GM11168 (cell line): ENCODE results near the gene KCNJ15.
"Not testable (repeated sequence)": the region's sequence is repeated elsewhere in the genome, so short reads cannot be mapped to it uniquely, and the experiment has no call there.

Experiments
- in situ Hi-C: fragments of 300-500 bp; cut with MboI; formaldehyde crosslinking; loops from one replicate; pipeline ENCODE4 v1.12.0; 2022; ENCODE audit warnings: low sequenced_read_pairs; ENCODE audit not compliant: unreplicated experiment

Gene KCNJ15

DNA sequence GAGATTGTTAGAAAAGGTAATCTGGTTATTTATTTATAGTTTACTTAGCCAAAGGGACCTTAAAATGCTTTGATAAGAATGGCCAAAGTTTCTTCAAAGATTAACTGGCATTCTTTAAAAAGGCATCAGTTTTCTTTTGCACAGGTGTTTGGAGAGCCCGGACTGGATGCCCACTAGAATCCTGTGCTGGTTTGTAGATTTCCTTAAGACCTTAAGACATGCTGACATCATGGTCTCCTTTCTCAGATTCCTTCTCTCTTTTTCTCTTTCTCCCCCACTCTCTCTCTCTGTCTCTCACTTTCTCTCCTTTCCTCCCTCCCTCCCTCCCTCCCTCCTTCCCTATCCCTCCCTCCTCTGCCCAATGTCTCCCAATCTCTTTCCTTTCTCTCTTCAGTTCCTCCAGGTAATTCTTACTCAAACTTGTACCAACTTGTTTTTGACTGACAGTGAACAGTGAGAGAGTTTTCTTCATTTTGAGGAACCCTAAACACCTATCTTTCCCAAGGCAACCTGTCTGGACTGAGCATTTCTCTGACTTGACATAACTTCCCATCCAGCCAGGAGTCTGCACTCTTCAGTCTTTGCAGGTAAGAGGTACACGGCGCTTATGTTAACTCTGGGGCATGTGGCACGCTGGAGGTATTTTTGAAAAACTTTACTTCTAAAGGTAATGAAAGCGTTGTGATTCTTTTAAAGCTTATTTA, at the start of gene KCNJ15:
KCNJ15 (plus strand) TSS at position 393 of the 704 bp plus-strand sequence. CDS start 42,271 bp downstream, outside the sequence.
- in situ Hi-C loops: no loop called here

DNA sequence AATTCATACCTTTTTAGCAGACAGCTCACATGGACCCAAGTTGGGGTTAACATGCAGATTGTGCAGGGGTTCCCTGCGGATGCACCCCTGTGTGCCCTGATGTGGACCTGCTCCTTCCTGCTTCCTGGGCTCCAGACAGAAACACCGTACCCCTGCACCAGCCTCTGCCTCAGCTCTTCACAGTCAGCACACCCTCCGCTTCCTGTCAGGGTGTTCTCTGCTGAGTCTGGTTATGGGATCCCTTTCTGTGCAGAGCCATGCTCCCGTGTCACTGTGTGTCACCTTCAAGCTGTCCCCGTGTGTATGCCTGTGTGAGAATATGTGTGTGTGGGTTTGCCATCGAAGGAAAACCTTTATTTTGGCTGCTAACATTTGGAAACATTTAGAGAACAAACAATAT, 48.7 kb upstream of the KCNJ15 start:
- in situ Hi-C loops: no loop called here

DNA sequence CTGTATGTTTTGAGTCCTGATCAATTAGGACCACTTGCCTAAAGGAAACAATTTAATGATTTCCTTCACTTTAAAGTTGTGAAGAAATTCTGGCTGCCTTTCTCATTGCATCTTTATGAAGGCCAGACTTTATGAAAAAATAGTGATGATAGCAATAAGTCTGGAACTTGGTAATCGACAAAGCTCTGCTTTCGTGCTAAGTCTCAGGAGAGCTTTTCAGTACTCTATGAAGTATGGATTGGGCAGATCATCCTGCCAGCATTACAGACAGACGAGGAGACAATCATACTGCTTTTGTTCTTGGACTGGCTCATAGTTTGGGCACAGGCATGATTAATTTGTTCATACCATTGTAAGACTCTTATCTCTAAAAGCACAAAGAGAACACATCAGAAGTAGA, 45.5 kb upstream of the KCNJ15 start:
- in situ Hi-C loops: loop anchor here (10.0 kb wide), 1 partner anchor 153 kb away; no protein-coding TSS in a partner anchor

DNA sequence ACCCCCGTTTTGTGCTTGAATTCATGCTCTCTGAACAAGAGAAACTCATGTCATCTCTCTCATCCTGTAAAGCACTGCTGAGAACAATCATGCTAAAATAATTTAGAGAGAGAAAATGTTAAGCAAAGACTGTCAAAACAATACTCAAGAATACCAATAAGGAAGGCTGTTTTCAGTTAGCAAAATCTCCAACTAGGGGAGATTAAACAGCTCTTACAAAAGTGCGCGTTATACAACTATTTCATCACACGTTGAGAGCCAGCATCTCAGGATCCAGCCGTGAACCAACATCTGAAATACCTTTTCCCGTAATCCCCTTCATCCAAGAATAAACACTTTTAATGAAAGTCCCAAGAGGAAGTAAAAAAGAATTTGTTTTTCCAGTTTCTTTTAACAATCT, 44.1 kb upstream of the KCNJ15 start:
- in situ Hi-C loops: loop anchor here (10.0 kb wide), 1 partner anchor 152 kb away; no protein-coding TSS in a partner anchor

GRCh38 chr21:38219049-38219628, 37.7 kb upstream of the KCNJ15 start:
- in situ Hi-C loops: loop anchor here (10.0 kb wide), 1 partner anchor 146 kb away; no protein-coding TSS in a partner anchor

DNA sequence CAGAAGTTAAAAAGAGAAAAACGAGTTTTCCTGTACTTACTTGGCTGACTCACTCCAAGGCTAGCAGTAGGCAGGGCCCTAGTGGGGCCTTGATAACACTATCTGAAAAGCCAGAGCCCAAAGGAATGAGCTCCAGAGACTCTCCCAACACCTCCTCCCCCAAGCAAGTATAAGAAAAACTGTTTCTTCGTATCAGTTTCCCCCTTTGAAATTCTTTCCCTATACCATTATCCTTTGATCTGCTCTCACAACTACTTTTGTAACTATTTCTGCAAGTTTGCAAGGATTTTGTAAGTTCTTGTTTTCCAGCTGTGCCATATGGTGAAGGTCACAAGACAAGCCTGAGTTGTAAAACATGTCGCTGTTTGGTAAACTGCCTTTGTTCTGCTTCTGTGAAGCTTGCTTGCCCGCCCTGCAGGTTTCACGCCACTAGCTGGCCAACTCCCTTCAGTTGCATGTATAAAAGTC, 36.5 kb upstream of the KCNJ15 start:
- in situ Hi-C loops: no loop called here

DNA sequence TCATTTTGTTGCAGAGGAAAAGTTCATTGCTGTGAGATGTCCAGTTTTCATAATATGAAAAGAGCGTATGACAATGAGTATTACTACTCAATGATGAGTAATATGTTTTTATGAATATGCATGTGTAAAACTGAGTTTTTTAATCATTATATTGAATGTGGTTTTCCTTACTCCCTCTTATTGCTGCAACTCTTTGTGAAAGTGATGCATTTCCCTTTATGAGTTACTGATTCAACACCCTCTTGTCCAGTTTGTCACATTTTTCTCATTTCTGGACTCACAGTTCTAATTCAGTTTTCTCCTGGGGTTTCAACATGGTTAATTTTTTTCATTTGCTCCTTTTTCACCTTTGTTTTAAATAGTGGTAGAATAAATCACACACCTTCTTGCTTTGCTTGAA, 35.2 kb upstream of the KCNJ15 start:
- in situ Hi-C loops: no loop called here

GRCh38 chr21:38223893-38224540, 32.8 kb upstream of the KCNJ15 start:
- in situ Hi-C loops: no loop called here

- in situ Hi-C loops: no loop called here
Observed at GRCh38 chr21:38227401-38227800, 29.4 kb upstream of the KCNJ15 start.

GRCh38 chr21:38228115-38228514, 28.7 kb upstream of the KCNJ15 start:
- in situ Hi-C loops: no loop called here

GRCh38 chr21:38228537-38228936, 28.3 kb upstream of the KCNJ15 start:
- in situ Hi-C loops: no loop called here

- in situ Hi-C loops: no loop called here
Observed at GRCh38 chr21:38229260-38229877, 27.4 kb upstream of the KCNJ15 start.

GRCh38 chr21:38234395-38235142, 22.2 kb upstream of the KCNJ15 start:
- in situ Hi-C loops: no loop called here

GRCh38 chr21:38235251-38235650, 21.5 kb upstream of the KCNJ15 start:
- in situ Hi-C loops: not testable (repeated sequence)

DNA sequence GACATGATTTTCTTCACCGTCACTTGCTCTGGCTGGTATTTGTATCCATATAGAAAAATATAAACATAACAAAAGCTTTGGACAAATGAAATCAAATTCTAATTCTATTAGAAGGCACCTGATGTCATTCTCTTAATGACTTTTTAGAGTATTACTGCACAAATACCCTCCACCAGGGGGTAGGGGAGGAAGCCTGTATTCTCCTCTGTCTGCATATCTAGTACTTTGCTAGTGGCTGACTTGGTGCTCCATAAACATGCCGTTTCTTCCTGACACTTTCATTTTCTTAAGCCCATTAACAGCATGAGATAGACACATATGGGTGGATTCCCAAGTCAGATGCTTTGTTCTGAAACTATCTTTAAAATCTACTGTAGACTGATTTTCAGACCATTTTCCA, 20.6 kb upstream of the KCNJ15 start:
- in situ Hi-C loops: no loop called here

- in situ Hi-C loops: no loop called here
Observed at GRCh38 chr21:38239672-38240071, 17.1 kb upstream of the KCNJ15 start.

GRCh38 chr21:38240129-38240528, 16.7 kb upstream of the KCNJ15 start:
- in situ Hi-C loops: no loop called here

DNA sequence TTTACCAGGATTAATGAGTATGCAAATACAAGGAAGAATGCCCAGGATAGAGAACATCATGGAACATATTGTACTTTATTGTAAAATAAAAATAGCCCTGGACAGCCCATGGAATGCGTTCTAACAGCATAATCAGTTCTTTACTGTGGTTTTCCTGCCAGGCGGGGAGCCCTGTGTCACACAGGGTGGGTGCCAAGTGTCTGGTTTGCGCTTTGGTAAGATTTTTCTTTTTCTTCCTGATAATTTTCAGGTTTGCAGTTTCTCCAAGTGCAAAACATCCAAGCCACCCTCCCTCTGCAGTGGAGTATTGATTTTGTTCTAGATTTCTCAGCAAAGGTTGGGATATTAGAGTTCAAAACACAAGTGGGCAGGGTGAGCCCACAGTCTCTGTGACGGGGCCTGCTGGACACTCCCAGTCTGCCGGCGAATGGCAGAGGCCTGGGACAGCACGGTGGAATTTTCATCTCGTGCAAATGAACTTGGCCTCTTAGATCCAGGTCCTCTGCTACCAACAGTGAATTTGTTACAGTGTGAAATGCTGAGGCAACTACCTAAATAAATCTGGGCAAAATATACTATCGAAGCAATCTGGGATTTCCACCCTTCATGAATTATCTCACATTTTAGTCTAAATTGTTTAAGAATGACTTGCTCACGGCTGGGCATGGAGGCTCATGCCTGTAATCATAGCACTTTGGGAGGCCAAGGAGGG, 15.6 kb upstream of the KCNJ15 start:
- in situ Hi-C loops: no loop called here

DNA sequence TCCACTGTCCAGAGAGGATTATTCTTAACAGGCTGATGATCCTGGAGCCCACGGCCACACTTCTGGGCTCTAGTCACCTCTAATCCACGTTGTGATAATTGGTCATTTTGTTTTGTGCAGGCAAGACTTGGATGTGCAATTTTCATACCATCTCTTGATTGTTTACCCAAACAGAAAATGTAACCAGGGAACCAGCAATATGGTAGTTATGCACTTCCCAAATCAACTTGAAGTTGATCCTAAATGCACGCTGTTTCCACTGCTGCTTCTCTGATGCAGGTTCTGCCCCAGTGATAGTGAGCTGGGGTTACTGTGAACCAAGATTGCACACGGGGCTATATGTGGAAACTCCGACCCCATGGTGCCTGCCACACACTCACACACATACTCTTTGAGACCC, 14.7 kb upstream of the KCNJ15 start:
- in situ Hi-C loops: no loop called here
